ENCODE data around the gene NRXN3.

Gene NRXN3

DNA sequence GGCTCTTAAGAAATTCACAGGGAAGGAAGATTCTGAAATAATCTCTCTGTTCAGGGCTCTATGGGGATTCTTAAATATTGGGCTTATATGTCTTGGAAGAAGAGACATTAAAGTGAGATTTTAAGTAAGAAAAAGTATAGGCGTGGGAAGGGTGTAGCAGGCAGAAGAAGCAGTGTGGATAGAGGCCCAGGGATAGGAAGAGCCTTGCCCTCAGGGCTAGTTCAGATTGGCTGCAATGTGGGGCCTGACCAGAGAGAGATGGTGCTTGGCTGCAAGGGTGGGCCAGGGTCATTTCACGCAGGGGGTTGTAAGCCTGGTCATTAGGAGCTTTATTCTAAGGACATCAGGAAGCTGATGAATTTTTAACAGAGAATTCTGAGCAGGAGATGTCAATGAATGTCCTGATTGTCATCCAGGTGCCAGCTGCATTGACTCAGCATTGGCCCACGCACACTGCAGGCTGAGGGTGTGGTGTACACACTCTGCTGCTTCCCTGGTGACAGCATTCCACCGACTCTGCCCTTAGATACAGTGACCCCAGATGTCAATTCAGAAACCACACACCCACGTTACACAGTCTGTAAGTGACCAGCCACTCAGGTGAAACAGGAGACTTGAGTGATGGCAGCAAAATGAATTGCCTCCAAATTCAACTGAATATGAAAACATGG lies 582.5 kb downstream of the NRXN3 start:
- DNase-seq, result no peak

DNA sequence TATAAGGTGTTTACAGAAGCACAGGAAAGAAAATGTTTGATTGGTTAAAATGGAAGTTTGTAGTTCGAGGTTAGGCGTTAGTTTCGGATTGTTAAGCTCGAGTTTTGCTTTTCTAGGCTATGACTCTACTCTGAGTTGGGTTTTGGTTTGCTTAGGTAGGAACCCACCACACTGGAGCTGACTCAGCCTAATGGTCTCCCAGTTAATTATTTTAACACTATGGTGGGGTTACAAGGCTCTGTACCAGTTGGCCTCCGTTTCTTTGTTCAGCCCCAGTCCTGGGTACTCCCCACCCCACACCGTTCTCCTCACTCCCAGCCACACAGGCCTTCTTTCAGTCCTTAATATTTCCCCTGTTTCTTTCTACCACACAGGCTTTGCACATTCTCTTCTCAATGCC lies 583.9 kb downstream of the NRXN3 start:
- DNase-seq, result no peak

DNA sequence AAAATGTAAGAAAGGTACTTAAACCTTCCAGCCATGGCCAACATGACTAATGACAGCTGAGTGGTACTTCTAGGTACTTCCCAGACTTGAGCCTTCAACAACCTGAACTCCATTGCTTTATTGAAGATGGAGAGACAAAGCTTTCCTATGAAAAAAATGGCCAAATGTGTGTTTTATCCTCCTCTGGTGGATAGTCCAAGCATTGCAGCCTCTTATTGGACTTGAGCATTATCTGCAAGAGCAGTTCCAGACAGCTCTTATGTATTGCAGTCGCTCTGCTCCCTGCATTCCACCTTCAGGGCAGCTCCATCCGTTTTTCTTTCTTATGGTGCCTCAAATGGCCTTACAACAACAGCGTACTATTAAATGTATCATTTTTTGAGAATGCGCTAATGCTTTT lies 588.2 kb downstream of the NRXN3 start:
- peak; percentile 47 for DNase-seq

DNA sequence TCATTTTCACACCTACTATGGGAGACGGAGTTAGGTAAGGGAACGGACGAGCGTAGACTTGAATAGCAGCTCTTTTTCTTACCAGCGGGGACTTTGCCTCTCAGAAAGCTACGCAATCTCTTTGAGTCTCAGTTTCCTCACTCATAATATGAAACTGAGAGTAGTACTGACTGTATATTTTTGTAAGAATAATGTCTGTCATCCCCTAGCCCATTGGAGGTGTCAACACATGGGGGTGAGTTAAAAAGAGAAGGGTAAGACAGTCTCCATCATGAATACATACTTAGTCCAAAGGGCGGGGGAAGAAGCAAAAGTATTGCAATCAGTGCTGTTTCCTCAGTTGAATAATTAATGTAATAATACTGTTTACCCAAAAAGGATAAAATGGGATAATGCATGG lies 592.2 kb downstream of the NRXN3 start:
- no peak for DNase-seq

GRCh38 chr14:78763746-78764145 lies 593.6 kb downstream of the NRXN3 start:
- no peak for DNase-seq

DNA sequence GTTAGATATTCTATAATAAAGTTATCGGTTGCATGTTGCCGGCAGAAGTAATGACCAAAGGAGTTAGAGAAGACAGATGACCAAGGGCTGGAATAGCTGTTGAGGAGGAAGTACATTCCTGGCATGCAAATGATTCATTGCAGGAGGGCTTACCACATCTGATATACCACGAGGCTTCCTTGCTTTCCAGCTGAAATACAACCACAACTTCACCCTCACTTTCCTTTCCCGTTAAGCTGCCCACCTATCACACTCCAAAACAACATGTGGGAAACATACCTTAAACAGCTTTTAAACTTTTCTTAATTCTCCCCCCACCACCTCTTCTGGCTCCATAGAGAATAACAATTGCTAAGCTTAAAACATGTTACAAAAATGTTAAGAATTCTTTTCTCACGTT lies 594.1 kb downstream of the NRXN3 start:
- DNase-seq, result no peak

DNA sequence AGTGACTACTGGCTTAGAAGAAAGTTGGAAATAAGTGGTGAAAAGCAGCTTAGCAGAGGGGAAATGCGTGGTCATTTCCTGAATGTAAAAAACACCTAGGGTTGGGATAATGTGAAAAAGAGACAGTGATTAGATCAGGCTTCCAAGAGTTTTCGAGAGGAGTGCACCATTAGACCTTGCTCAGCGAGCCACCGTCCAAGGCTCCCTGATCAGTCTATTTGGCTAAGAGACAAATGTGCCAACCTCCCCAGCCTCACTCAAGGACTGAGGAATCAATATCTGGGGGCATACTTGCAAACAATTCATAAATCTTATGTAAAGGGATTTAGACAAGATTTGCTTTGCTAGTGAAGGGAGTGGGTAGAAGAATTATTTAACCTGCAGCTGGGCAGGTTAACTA lies 594.5 kb downstream of the NRXN3 start:
- DNase-seq, result no peak

GRCh38 chr14:78767436-78767835 lies 597.3 kb downstream of the NRXN3 start:
- no peak for DNase-seq

DNA sequence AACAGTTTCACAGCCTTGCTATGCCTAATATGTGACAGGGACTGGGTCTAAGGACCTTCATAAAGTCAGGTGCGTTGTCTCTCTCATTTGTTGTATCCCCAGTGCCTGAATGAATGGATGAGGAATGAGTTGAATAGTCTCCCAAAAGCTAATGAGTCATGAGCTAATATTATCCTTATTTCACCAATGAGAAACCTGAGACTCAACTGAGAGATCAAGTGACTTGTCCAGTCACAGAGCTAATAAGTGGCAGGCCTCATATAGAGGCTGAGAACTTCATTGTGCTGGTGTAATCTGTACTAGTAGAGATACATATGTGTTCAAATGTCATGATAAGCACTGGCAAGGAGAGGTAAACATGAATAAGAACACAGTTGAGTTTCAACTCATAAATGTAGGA lies 612.4 kb downstream of the NRXN3 start:
- DNase-seq, result no peak

GRCh38 chr14:78785265-78785664 lies 615.1 kb downstream of the NRXN3 start:
- DNase-seq, result no peak

GRCh38 chr14:78788467-78789360 lies 618.5 kb downstream of the NRXN3 start:
- no peak for DNase-seq

GRCh38 chr14:78790271-78790670 lies 620.1 kb downstream of the NRXN3 start:
- no peak for DNase-seq

- no peak for DNase-seq
Observed at GRCh38 chr14:78798757-78799156, 628.6 kb downstream of the NRXN3 start.

GRCh38 chr14:78805570-78805969 lies 635.4 kb downstream of the NRXN3 start:
- DNase-seq, result no peak

DNA sequence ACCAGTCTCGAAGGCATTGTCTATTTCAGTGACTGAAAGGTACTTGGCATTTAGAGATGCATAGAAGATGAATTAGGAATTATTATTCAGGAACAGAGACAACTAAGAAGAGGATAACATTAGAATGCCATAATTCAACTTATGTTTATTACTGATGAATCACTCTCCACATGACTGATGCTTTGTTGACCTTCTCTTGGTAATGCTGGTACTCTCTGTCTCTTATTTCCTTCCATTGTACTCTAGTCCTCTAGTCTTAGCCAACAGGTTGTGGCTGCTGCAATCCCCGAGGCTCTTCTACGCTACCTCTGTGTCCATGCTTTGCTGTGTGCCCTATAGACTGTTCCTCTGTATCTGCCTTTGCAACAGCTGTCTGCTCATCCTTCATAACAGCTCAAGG lies 652.9 kb downstream of the NRXN3 start:
- no peak for DNase-seq

GRCh38 chr14:78823516-78823915 lies 653.3 kb downstream of the NRXN3 start:
- DNase-seq, result no peak

DNA sequence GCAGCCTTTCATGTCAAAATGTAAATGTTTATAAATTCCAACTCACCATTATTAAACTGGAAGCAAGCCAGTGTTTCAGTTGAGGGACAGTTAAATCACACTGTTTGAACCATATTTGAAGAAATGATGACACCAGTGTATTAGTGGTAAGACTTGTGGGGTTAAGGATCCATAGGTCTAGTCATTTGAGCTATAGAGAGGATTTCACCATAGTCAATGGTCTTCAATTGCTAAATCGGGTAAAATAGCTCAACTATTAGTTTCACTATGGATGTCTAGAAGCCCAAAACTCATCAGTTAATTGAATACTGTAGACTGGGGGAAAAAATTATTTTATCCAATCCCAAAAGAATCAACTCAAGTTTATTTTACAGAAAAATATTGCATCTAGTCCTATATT lies 659.1 kb downstream of the NRXN3 start:
- no peak for DNase-seq

GRCh38 chr14:78834766-78835451 lies 664.7 kb downstream of the NRXN3 start:
- DNase-seq, result no peak

GRCh38 chr14:78835909-78836308 lies 665.7 kb downstream of the NRXN3 start:
- no peak for DNase-seq

GRCh38 chr14:78836777-78837176 lies 666.6 kb downstream of the NRXN3 start:
- peak; percentile 76 for DNase-seq

DNA sequence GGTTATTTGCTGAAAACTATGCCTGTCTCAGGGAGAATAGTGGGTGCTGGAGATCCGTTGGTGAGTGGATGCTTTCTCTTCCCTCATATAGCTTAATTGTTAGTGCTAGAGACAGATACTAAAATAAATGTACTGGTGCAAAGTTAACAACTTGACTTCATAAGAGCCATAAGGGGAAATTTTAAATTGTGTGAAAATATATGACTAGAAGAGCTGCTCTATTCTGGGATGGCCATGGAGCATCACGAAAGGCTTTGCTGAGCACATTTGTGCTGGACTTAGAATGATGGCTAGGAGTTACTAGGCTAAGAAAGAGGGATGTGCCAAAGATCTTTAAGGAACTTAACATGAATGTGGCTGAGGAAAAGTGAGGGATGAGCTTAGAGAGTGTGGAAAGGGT lies 668.8 kb downstream of the NRXN3 start:
- no peak for DNase-seq

DNA sequence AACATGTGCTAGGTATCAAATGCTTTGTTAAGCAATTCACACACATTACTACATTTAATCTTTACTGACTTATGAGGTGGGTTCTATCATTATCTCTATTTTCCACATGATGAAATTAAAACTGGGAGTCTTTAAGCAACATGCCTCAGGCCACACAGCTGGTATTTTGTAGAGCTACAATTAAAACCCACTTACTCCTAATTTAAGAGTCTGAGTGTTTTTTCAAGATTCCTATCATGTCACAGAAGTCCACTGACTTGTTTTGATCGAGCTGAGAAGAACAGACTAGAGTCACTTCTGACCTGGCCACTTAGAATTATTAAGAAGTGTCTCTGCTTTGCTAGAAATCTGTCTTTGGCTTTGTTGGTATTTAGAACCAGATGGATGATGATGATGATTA lies 670.7 kb downstream of the NRXN3 start:
- DNase-seq, result no peak

- DNase-seq, result no peak
Observed at GRCh38 chr14:78847801-78848200, 677.6 kb downstream of the NRXN3 start.

All from COR-L47 (cell line).